Suprapubic skin (tissue), 4 donors: ENCODE measurements around the gene ETFA. TPM values are rescaled to one million over a fixed set of nuclear protein-coding genes. Genes with fewer than 3 reads are reported as not detected.

Experiments
- DNase-seq, 2 donors: peaks; one replicate each; pipeline ENCODE4 v3.0.0-alpha.2; 2019; ENCODE audit warnings: low spot score in 2 of 2
- H3K27ac ChIP-seq: fragments of 200-600 bp; sonication (generic); one replicate; pipeline ENCODE4 v1.5.1; 2019
- H3K27me3 ChIP-seq: fragments of 200-600 bp; sonication (generic); one replicate; pipeline ENCODE4 v1.5.1; 2019
- H3K36me3 ChIP-seq: fragments of 200-600 bp; sonication (generic); one replicate; pipeline ENCODE4 v1.5.1; 2019
- H3K4me1 ChIP-seq: fragments of 200-600 bp; sonication (generic); one replicate; pipeline ENCODE4 v1.5.1; 2019
- H3K4me3 ChIP-seq: fragments of 200-600 bp; sonication (generic); one replicate; pipeline ENCODE4 v1.5.1; 2019; ENCODE audit warnings: mild to moderate bottlenecking
- H3K9me3 ChIP-seq: fragments of 200-600 bp; sonication (generic); one replicate; pipeline ENCODE4 v1.5.1; 2019
- EP300 ChIP-seq: sonication (generic); formaldehyde crosslinking; IDR thresholded peaks from one replicate; pipeline ENCODE4 v1.6.1; 2017; ENCODE audit warnings: antibody characterized with exemption
- POLR2A ChIP-seq, 2 donors: fragments of 450-650 bp; IDR thresholded peaks; one replicate each; pipeline ENCODE4 v1.6.1; 2017; ENCODE audit warnings: antibody characterized with exemption in 2 of 2, mild to moderate bottlenecking in 2 of 2, moderate library complexity in 2 of 2
- POLR2AphosphoS5 ChIP-seq, 3 donors: sonication (generic); formaldehyde crosslinking; IDR thresholded peaks; one replicate each; pipeline ENCODE4 v1.6.1; 2017; ENCODE audit warnings: antibody characterized with exemption in 3 of 3
- WGBS: methylation state at CpG from one replicate; pipeline ENCODE4 v1.1.5; 2018; 5-methylcytosine and 5-hydroxymethylcytosine counted together
- total RNA-seq, 4 donors: library from RNA; depleted of rRNA; stranded (reverse); fragments of >200 nt; gene quantifications; one replicate each; pipeline ENCODE4 v1.1.0, GENCODE V29; 2016
- TF ChIP-seq, protein P1 (sequence below), 2 donors: fragments of 200-600 bp in 1 of 2; fragments of 450-650 bp in 1 of 2; sonication (generic) in 1 of 2; IDR thresholded peaks; one replicate each; pipeline ENCODE4 v1.5.1; 2016 to 2019; ENCODE audit warnings: antibody characterized with exemption in 2 of 2, mild to moderate bottlenecking in 1 of 2, moderate library complexity in 1 of 2

The ETFA gene
- total RNA-seq, 4 donors from 2014 or later, result 63.6 to 90.1 (median 85.1) TPM

GRCh38 chr15:76342382-76343201 lies 31.3 kb upstream of the ETFA start:
- Histone ChIP-seq H3K4me3 (peak overlapping the region; percentile 35), H3K4me1 (peaks cover 75% of the 10 kb centered on the region), H3K36me3 (no peaks in the 10 kb centered on the region), H3K9me3 (no peaks in the 10 kb centered on the region), H3K27ac (no peak overlapping the region), H3K27me3 (peaks cover 99% of the 10 kb centered on the region)
- WGBS, result 15% methylated on average over 24 of the region's 87 CpGs
- no peak for DNase-seq
- TF ChIP-seq, protein P1, sequence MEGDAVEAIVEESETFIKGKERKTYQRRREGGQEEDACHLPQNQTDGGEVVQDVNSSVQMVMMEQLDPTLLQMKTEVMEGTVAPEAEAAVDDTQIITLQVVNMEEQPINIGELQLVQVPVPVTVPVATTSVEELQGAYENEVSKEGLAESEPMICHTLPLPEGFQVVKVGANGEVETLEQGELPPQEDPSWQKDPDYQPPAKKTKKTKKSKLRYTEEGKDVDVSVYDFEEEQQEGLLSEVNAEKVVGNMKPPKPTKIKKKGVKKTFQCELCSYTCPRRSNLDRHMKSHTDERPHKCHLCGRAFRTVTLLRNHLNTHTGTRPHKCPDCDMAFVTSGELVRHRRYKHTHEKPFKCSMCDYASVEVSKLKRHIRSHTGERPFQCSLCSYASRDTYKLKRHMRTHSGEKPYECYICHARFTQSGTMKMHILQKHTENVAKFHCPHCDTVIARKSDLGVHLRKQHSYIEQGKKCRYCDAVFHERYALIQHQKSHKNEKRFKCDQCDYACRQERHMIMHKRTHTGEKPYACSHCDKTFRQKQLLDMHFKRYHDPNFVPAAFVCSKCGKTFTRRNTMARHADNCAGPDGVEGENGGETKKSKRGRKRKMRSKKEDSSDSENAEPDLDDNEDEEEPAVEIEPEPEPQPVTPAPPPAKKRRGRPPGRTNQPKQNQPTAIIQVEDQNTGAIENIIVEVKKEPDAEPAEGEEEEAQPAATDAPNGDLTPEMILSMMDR (IDR thresholded peaks at IDR 0.05), result no peak
- TF ChIP-seq POLR2AphosphoS5 (IDR thresholded peaks at IDR 0.05), result no peak
- no peak for TF ChIP-seq EP300
- TF ChIP-seq POLR2A (IDR thresholded peaks at IDR 0.05), result no peak

DNA sequence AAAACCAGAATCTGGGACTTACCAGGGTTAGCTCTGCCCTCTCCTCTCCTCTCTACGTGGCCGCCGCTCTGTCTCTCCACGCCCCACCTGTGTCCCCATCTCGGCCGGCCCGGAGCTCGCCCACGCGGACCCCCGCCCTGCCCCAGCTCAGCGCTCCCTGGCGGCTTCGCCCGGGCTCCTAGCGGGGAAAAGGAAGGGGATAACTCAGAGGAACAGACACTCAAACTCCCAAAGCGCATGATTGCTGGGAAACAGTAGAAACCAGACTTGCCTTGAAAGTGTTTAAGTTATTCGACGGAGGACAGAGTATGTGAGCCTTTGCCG lies 30.8 kb upstream of the ETFA start:
- no peak overlapping the region for H3K27ac ChIP-seq
- 12% methylated on average over 20 of the region's 20 CpGs for whole genome bisulfite sequencing

DNA sequence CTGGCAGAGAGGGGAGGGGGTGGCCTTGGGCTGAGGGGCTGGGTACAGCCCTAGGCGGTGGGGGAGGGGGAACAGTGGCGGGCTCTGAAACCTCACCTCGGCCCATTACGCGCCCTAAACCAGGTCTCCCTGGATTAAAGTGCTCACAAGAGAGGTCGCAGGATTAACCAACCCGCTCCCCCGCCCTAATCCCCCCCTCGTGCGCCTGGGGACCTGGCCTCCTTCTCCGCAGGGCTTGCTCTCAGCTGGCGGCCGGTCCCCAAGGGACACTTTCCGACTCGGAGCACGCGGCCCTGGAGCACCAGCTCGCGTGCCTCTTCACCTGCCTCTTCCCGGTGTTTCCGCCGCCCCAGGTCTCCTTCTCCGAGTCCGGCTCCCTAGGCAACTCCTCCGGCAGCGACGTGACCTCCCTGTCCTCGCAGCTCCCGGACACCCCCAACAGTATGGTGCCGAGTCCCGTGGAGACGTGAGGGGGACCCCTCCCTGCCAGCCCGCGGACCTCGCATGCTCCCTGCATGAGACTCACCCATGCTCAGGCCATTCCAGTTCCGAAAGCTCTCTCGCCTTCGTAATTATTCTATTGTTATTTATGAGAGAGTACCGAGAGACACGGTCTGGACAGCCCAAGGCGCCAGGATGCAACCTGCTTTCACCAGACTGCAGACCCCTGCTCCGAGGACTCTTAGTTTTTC lies 30.2 kb upstream of the ETFA start:
- Histone ChIP-seq H3K4me3 (peak overlapping the region; percentile 46), H3K36me3 (no peaks in the 10 kb centered on the region), H3K27me3 (peaks cover 100% of the 10 kb centered on the region), H3K27ac (no peak overlapping the region), H3K4me1 (peaks cover 78% of the 10 kb centered on the region), H3K9me3 (no peaks in the 10 kb centered on the region)
- no peak for DNase-seq
- TF ChIP-seq POLR2A (IDR thresholded peaks at IDR 0.05), result no peak
- no peak for TF ChIP-seq EP300
- TF ChIP-seq, protein P1 (IDR thresholded peaks at IDR 0.05), result no peak
- no peak for TF ChIP-seq POLR2AphosphoS5 (IDR thresholded peaks at IDR 0.05)
- WGBS, result 8% methylated on average over 9 of the region's 42 CpGs

More for the DNA sequence above, 30.8 kb upstream of the ETFA start:
- no peak for DNase-seq
- peaks cover 100% of the 10 kb centered on the region for H3K27me3 ChIP-seq
- no peaks in the 10 kb centered on the region for H3K36me3 ChIP-seq
- no peak for TF ChIP-seq EP300
- no peak for TF ChIP-seq POLR2AphosphoS5 (IDR thresholded peaks at IDR 0.05)
- TF ChIP-seq, protein P1 (IDR thresholded peaks at IDR 0.05), result no peak
- TF ChIP-seq POLR2A (IDR thresholded peaks at IDR 0.05), result no peak
- peak overlapping the region; percentile 46 for H3K4me3 ChIP-seq
- no peaks in the 10 kb centered on the region for H3K9me3 ChIP-seq
- peaks cover 78% of the 10 kb centered on the region for H3K4me1 ChIP-seq

DNA sequence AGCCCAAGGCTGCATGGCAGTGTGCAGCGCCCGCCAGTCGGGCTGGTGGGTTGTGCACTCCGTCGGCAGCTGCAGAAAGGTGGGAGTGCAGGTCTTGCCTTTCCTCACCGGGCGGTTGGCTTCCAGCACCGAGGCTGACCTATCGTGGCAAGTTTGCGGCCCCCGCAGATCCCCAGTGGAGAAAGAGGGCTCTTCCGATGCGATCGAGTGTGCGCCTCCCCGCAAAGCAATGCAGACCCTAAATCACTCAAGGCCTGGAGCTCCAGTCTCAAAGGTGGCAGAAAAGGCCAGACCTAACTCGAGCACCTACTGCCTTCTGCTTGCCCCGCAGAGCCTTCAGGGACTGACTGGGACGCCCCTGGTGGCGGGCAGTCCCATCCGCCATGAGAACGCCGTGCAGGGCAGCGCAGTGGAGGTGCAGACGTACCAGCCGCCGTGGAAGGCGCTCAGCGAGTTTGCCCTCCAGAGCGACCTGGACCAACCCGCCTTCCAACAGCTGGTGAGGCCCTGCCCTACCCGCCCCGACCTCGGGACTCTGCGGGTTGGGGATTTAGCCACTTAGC lies 29.6 kb upstream of the ETFA start:
- DNase-seq, result no peak
- Histone ChIP-seq H3K4me3 (peak overlapping the region; percentile 46), H3K4me1 (peaks cover 78% of the 10 kb centered on the region), H3K9me3 (no peaks in the 10 kb centered on the region), H3K27me3 (peaks cover 100% of the 10 kb centered on the region), H3K36me3 (no peaks in the 10 kb centered on the region), H3K27ac (no peak overlapping the region)
- TF ChIP-seq POLR2AphosphoS5 (IDR thresholded peaks at IDR 0.05), result no peak
- TF ChIP-seq, protein P1 (IDR thresholded peaks at IDR 0.05), result peak in 1 of 2 donors; percentile 20
- WGBS, result 0% methylated on average over 7 of the region's 35 CpGs

DNA sequence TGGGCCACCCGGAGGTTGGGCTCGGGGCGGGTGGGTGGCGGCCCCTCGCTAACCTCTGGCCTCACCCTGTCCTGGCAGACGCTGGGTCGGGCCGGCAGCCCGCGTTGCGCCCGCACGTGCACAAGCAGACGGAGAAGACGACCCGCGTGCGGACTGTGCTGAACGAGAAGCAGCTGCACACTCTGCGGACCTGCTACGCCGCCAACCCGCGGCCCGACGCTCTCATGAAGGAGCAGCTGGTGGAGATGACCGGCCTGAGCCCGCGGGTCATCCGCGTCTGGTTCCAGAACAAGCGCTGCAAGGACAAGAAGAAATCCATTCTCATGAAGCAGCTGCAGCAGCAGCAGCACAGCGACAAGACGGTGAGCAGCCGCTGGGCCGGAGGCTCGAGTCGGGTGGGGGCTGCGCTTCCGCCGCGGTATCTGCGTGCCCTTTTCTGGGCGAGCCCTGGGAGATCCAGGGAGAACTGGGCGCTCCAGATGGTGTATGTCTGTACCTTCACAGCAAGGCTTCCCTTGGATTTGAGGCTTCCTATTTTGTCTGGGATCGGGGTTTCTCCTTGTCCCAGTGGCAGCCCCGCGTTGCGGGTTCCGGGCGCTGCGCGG lies 29.0 kb upstream of the ETFA start:
- no peaks in the 10 kb centered on the region for H3K9me3 ChIP-seq
- H3K4me1 ChIP-seq, result peaks cover 79% of the 10 kb centered on the region
- H3K27me3 ChIP-seq, result peaks cover 100% of the 10 kb centered on the region
- 2% methylated on average over 34 of the region's 53 CpGs for WGBS
- no peaks in the 10 kb centered on the region for H3K36me3 ChIP-seq
- H3K27ac ChIP-seq, result no peak overlapping the region
- peak overlapping the region; percentile 46 for H3K4me3 ChIP-seq
- DNase-seq, result no peak
- TF ChIP-seq POLR2A (IDR thresholded peaks at IDR 0.05) (no peak), POLR2AphosphoS5 (IDR thresholded peaks at IDR 0.05) (peak in 2 of 3 donors; percentile 15 to 91)
- TF ChIP-seq, protein P1 (IDR thresholded peaks at IDR 0.05), result no peak
